GM12878 (cell line): ENCODE measurements around the gene BOD1L2. TPM values are rescaled to one million over a fixed set of nuclear protein-coding genes. Genes with fewer than 3 reads are reported as not detected.

Experiments used
- CHD1 ChIP-seq: IDR thresholded peaks from 2 replicates; pipeline ENCODE4 v1.6.1; 2012; ENCODE audit warnings: low read depth, low read length, improper control_type of control experiment
- polyA plus RNA-seq, 11 experiments: library from polyadenylated mRNA; depleted of rRNA in 4 of 11; unstranded in 6 of 11; stranded (reverse) in 5 of 11; fragments of >200 nt; fragmentation: Nextera tagmentation in 4 of 11; fragmentation: Illumina TruSeq in 1 of 11; extraction: Ambion mirVana in 4 of 11; extraction: Trizol in 1 of 11; gene quantifications; 1 replicate in 1 of 11; 2 replicates in 10 of 11; pipeline versions ENCODE4 v1.2.1 to v1.2.3, GENCODE V29; 2011 to 2016; ENCODE audit warnings: inconsistent platforms in 2 of 11, missing spikeins in 2 of 11, low read depth in 1 of 11
- total RNA-seq, 4 experiments: library from RNA; depleted of rRNA in 3 of 4; stranded (reverse); fragments of >200 nt in 3 of 4; fragmentation: Illumina TruSeq in 1 of 4; extraction: Trizol in 1 of 4; gene quantifications; 2 replicates each; pipeline versions ENCODE4 v1.2.1 to v1.2.3, GENCODE V29; 2013 to 2021
- TF ChIP-seq, protein P1 (sequence below): IDR thresholded peaks from 2 replicates; pipeline ENCODE4 v1.6.1; 2011; ENCODE audit warnings: low read depth, mild to moderate bottlenecking, low read length, moderate library complexity, borderline replicate concordance; ENCODE audit errors: extremely low read depth

Gene BOD1L2
- total and polyA plus RNA-seq, 10 of the 15 experiments (the other 5 are each of a cell fraction or from before 2014, with no cell fraction given), result not detected

DNA sequence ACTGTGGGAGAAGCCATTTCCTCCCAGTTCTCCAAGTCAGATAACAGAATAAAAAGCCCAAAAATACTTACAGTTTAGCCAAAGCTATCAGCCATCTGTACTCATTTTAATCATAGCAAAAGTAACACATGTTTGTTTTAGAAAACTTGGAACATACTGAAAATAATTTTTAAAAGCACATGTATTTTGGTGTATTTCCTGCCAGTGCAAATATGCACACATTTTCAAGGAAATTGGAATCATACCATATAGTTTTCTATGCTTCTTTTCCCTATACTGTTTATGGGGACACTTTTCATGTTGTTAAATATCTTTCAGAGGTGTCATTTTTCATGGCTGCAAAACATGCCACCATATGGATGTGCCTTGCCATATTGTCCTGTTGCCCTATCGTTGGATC, 51.2 kb downstream of the BOD1L2 start (continued):
- TF ChIP-seq, protein P1, sequence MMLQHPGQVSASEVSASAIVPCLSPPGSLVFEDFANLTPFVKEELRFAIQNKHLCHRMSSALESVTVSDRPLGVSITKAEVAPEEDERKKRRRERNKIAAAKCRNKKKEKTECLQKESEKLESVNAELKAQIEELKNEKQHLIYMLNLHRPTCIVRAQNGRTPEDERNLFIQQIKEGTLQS, result no peak
- no peak for TF ChIP-seq CHD1

Other genes with a start within 250 kb of the BOD1L2 start
- gene ST8SIA3, start 205.5 kb downstream of the BOD1L2 start, total RNA-seq (2014; rRNA removed), result under 0.01 TPM in 1 of 2 replicates, not detected in the other
- not detected in 2 replicates for gene ST8SIA3, start 205.5 kb downstream of the BOD1L2 start, total RNA-seq (2014; rRNA removed; fragmentation: Illumina TruSeq; extraction: Trizol)
- not detected in 2 replicates for gene ST8SIA3, start 205.5 kb downstream of the BOD1L2 start, total RNA-seq (2021)
- gene ST8SIA3, start 205.5 kb downstream of the BOD1L2 start, polyA plus RNA-seq (2011; rRNA removed), result not detected in 2 replicates
- gene ST8SIA3, start 205.5 kb downstream of the BOD1L2 start, polyA plus RNA-seq (2014; fragmentation: Illumina TruSeq; extraction: Trizol), result not detected in 2 replicates
- gene ST8SIA3, start 205.5 kb downstream of the BOD1L2 start, polyA plus RNA-seq (2014; fragmentation: Nextera tagmentation; extraction: Ambion mirVana), result not detected
- gene ST8SIA3, start 205.5 kb downstream of the BOD1L2 start, polyA plus RNA-seq (2014; rRNA removed), result not detected in 2 replicates
- not detected for gene ST8SIA3, start 205.5 kb downstream of the BOD1L2 start, polyA plus RNA-seq (2016; fragmentation: Nextera tagmentation; extraction: Ambion mirVana)